A549 (cell line): ENCODE data around the gene TPRG1.

Experiments
- CTCF ChIP-seq: fragments of >200 bp; sonication (Bioruptor Twin); formaldehyde crosslinking; IDR thresholded peaks from 3 replicates; pipeline ENCODE4 v1.5.1; 2016
- E2F6 ChIP-seq: IDR thresholded peaks from 2 replicates; pipeline ENCODE4 v1.6.1; 2012; ENCODE audit warnings: low read depth, borderline replicate concordance
- EP300 ChIP-seq, 2 experiments: fragments of >200 bp; sonication (Bioruptor Twin); formaldehyde crosslinking; IDR thresholded peaks; 2 replicates in 1 of 2; 3 replicates in 1 of 2; pipeline ENCODE4 v1.6.1; 2016 to 2017
- FOSB ChIP-seq: fragments of 250-450 bp; sonication (Bioruptor Pico); IDR thresholded peaks from 2 replicates; pipeline ENCODE4 v1.5.0; 2020; ENCODE audit warnings: mild to moderate bottlenecking, moderate library complexity
- POLR2A ChIP-seq: IDR thresholded peaks from 2 replicates; pipeline ENCODE4 v1.6.1; 2012; ENCODE audit warnings: mild to moderate bottlenecking, low read length
- SMC3 ChIP-seq: fragments of >200 bp; sonication (Bioruptor Twin); formaldehyde crosslinking; IDR thresholded peaks from 3 replicates; pipeline ENCODE4 v1.6.1; 2018; ENCODE audit warnings: inconsistent platforms
- TP53 ChIP-seq: fragments of 250-450 bp; sonication (Bioruptor Pico); IDR thresholded peaks from 2 replicates; pipeline ENCODE4 v1.5.0; 2021; ENCODE audit warnings: mild to moderate bottlenecking, moderate library complexity
- TF ChIP-seq, protein P1 (sequence below): fragments of 150-350 bp; IDR thresholded peaks from 2 replicates; pipeline ENCODE4 v1.6.1; 2014; ENCODE audit warnings: low read depth, mild to moderate bottlenecking, low read length
- TF ChIP-seq, protein P2 (sequence below): IDR thresholded peaks from 2 replicates; pipeline ENCODE4 v1.6.1; 2012

DNA sequence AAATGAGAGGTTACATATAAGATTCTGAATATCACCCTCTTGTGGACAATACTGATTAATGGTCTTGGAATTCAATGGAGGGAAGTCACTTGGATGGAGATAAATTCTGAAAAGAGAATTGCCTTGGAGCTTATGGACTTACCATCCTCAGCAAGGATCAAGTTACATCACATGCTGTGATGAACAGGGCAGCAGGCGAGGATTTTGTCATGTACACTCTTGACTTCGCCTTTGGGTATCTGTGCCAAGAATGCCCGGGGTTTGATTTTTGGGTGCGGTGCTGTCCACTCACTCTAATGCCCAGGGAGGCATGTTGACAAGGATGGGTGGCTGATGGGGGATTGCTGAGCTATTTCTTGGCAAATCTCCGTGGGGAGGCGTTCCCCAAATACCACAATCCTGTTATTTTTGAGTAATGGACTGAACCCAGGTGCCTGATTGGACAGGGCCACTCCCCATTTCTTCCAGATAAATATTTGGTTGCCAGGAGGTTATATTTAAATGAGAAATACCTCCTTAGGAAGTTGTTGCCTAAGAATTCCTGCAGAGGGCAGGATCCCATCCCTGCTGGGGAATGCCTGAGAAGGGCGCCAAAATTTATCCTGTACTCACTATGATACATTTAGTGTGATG is 96.3 kb downstream of the TPRG1 start:
- TF ChIP-seq E2F6 (no peak), CTCF (no peak), EP300 (IDR thresholded peaks at IDR 0.05) (no peak), POLR2A (no peak), SMC3 (no peak), FOSB (CRISPR knock-in tag) (no peak), TP53 (CRISPR knock-in tag) (no peak)
- TF ChIP-seq, protein P1, sequence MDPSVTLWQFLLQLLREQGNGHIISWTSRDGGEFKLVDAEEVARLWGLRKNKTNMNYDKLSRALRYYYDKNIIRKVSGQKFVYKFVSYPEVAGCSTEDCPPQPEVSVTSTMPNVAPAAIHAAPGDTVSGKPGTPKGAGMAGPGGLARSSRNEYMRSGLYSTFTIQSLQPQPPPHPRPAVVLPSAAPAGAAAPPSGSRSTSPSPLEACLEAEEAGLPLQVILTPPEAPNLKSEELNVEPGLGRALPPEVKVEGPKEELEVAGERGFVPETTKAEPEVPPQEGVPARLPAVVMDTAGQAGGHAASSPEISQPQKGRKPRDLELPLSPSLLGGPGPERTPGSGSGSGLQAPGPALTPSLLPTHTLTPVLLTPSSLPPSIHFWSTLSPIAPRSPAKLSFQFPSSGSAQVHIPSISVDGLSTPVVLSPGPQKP, result no peak
- TF ChIP-seq, protein P2, sequence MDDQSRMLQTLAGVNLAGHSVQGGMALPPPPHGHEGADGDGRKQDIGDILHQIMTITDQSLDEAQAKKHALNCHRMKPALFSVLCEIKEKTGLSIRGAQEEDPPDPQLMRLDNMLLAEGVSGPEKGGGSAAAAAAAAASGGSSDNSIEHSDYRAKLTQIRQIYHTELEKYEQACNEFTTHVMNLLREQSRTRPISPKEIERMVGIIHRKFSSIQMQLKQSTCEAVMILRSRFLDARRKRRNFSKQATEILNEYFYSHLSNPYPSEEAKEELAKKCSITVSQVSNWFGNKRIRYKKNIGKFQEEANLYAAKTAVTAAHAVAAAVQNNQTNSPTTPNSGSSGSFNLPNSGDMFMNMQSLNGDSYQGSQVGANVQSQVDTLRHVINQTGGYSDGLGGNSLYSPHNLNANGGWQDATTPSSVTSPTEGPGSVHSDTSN, result no peak
